HEK293 (cell line): Measurements from ENCODE around the gene MALRD1.
"Not testable (repeated sequence)": the region's sequence is repeated elsewhere in the genome, so short reads cannot be mapped to it uniquely, and the experiment has no call there.

Experiments
- CTCF ChIA-PET: fragments of 350-600 bp; formaldehyde crosslinking; extraction: SDS; loops from one replicate; lab custom pipeline; 2021; ENCODE audit warnings: antibody characterized with exemption; lab: Yijun Ruan, JAX
- POLR2A ChIA-PET: fragments of 300-600 bp; formaldehyde crosslinking; extraction: SDS; loops from one replicate; lab custom pipeline; 2020; ENCODE audit warnings: antibody characterized with exemption, inconsistent platforms; lab: Yijun Ruan, JAX
- H3K27ac ChIP-seq: fragments of 200-500 bp; sonication (Bioruptor generic); 2 replicates; pipeline ENCODE4 v1.5.1; 2014; ENCODE audit warnings: low read depth, low read length, control low read depth, inconsistent platforms; ENCODE audit errors: extremely low read depth
- H3K36me3 ChIP-seq, 2 experiments: fragments of 200-500 bp in 1 of 2; sonication (Bioruptor generic) in 1 of 2; 1 replicate in 1 of 2; 2 replicates in 1 of 2; pipeline ENCODE4 v1.5.1; 2014 to 2017; ENCODE audit warnings: inconsistent platforms in 2 of 2, low read length in 2 of 2; ENCODE audit not compliant: control insufficient read depth in 2 of 2, insufficient read depth in 1 of 2
- H3K4me1 ChIP-seq: fragments of 200-500 bp; sonication (Bioruptor generic); 2 replicates; pipeline ENCODE4 v1.5.1; 2014; ENCODE audit warnings: mild to moderate bottlenecking, low read length, inconsistent platforms; ENCODE audit not compliant: control insufficient read depth, insufficient read depth
- H3K4me3 ChIP-seq: 2 replicates; pipeline ENCODE4 v1.5.1; 2011; ENCODE audit warnings: low read depth, mild to moderate bottlenecking, control low read depth, low read length, moderate library complexity
- H3K9me3 ChIP-seq: fragments of 200-500 bp; sonication (Bioruptor generic); 2 replicates; pipeline ENCODE4 v1.5.1; 2014; ENCODE audit warnings: low read depth, low read length, inconsistent platforms; ENCODE audit not compliant: control insufficient read depth, insufficient read depth
- PRDM1 ChIP-seq: fragments of 450-650 bp; formaldehyde crosslinking; IDR thresholded peaks from 2 replicates; pipeline ENCODE4; 2016; ENCODE audit warnings: missing biosample characterization, missing genetic modification characterization
- ZNF10 ChIP-seq: fragments of 450-650 bp; formaldehyde crosslinking; IDR thresholded peaks from 2 replicates; pipeline ENCODE4 v1.5.1; 2017; ENCODE audit warnings: missing biosample characterization, missing genetic modification characterization
- ZNF174 ChIP-seq: fragments of 450-650 bp; formaldehyde crosslinking; IDR thresholded peaks from 2 replicates; pipeline ENCODE4 v1.5.0; 2017; ENCODE audit warnings: missing biosample characterization, mild to moderate bottlenecking, missing genetic modification characterization
- ZNF184 ChIP-seq: fragments of 450-650 bp; IDR thresholded peaks from 2 replicates; pipeline ENCODE4 v1.5.1; 2018; ENCODE audit warnings: missing biosample characterization, mild to moderate bottlenecking, missing genetic modification characterization
- ZNF302 ChIP-seq: fragments of 450-650 bp; formaldehyde crosslinking; IDR thresholded peaks from 2 replicates; pipeline ENCODE4 v1.5.1; 2016; ENCODE audit warnings: missing biosample characterization, missing genetic modification characterization, low read depth
- ZNF48 ChIP-seq: fragments of 450-650 bp; formaldehyde crosslinking; IDR thresholded peaks from 2 replicates; pipeline ENCODE4 v1.5.1; 2016; ENCODE audit warnings: missing biosample characterization, missing genetic modification characterization
- ZNF571 ChIP-seq: fragments of 450-650 bp; formaldehyde crosslinking; IDR thresholded peaks from 2 replicates; pipeline ENCODE4 v1.5.0; 2017; ENCODE audit warnings: missing biosample characterization, missing genetic modification characterization
- ZNF600 ChIP-seq: fragments of 450-650 bp; formaldehyde crosslinking; IDR thresholded peaks from 2 replicates; pipeline ENCODE4 v1.5.1; 2016; ENCODE audit warnings: missing biosample characterization, missing genetic modification characterization
- ZSCAN16 ChIP-seq: fragments of 450-650 bp; formaldehyde crosslinking; IDR thresholded peaks from 2 replicates; pipeline ENCODE4 v1.5.1; 2016; ENCODE audit warnings: missing biosample characterization, missing genetic modification characterization
- TF ChIP-seq, protein P1 (sequence below): fragments of 450-650 bp; formaldehyde crosslinking; IDR thresholded peaks from 2 replicates; pipeline ENCODE4 v1.5.1; 2016; ENCODE audit warnings: missing biosample characterization, missing genetic modification characterization, borderline replicate concordance
- TF ChIP-seq, protein P2 (sequence below): fragments of 450-650 bp; formaldehyde crosslinking; IDR thresholded peaks from 2 replicates; pipeline ENCODE4 v1.5.1; 2016; ENCODE audit warnings: missing biosample characterization, missing genetic modification characterization

MALRD1 gene

GRCh38 chr10:19505320-19506312 lies 457.0 kb downstream of the MALRD1 start (continued):
- TF ChIP-seq, protein P1, sequence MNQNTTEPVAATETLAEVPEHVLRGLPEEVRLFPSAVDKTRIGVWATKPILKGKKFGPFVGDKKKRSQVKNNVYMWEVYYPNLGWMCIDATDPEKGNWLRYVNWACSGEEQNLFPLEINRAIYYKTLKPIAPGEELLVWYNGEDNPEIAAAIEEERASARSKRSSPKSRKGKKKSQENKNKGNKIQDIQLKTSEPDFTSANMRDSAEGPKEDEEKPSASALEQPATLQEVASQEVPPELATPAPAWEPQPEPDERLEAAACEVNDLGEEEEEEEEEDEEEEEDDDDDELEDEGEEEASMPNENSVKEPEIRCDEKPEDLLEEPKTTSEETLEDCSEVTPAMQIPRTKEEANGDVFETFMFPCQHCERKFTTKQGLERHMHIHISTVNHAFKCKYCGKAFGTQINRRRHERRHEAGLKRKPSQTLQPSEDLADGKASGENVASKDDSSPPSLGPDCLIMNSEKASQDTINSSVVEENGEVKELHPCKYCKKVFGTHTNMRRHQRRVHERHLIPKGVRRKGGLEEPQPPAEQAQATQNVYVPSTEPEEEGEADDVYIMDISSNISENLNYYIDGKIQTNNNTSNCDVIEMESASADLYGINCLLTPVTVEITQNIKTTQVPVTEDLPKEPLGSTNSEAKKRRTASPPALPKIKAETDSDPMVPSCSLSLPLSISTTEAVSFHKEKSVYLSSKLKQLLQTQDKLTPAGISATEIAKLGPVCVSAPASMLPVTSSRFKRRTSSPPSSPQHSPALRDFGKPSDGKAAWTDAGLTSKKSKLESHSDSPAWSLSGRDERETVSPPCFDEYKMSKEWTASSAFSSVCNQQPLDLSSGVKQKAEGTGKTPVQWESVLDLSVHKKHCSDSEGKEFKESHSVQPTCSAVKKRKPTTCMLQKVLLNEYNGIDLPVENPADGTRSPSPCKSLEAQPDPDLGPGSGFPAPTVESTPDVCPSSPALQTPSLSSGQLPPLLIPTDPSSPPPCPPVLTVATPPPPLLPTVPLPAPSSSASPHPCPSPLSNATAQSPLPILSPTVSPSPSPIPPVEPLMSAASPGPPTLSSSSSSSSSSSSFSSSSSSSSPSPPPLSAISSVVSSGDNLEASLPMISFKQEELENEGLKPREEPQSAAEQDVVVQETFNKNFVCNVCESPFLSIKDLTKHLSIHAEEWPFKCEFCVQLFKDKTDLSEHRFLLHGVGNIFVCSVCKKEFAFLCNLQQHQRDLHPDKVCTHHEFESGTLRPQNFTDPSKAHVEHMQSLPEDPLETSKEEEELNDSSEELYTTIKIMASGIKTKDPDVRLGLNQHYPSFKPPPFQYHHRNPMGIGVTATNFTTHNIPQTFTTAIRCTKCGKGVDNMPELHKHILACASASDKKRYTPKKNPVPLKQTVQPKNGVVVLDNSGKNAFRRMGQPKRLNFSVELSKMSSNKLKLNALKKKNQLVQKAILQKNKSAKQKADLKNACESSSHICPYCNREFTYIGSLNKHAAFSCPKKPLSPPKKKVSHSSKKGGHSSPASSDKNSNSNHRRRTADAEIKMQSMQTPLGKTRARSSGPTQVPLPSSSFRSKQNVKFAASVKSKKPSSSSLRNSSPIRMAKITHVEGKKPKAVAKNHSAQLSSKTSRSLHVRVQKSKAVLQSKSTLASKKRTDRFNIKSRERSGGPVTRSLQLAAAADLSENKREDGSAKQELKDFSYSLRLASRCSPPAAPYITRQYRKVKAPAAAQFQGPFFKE (tag by site-specific recombination): no peak
- TF ChIP-seq ZNF10 (tag by site-specific recombination): no peak

- CTCF ChIA-PET, H3K4me1 ChIP-seq, POLR2A ChIA-PET, H3K9me3 ChIP-seq, H3K36me3 ChIP-seq, H3K27ac ChIP-seq, H3K4me3 ChIP-seq: not testable (repeated sequence)
These were observed 461.6 kb downstream of the MALRD1 start for GRCh38 chr10:19510005-19510732.

DNA sequence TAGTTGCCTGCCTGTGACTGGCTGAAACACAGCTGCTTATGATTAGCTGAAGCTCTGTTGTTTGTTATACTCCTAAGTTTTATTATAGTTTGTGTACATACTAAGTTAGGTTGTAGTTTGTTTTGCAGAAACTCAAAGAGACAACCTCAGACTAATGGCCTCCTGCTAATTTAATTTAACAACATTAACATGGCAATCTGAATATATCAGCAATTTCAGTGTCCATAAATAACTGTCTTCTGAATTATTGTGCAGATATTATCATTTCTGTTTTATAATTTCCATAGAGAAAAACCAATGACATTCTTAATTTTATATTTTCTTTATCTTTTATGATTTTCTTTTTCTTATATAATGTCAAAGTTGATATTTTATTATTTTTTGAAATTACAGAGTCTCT lies 469.5 kb downstream of the MALRD1 start:
- Histone ChIP-seq H3K9me3 (no peaks in the 10 kb centered on the region), H3K27ac (no peak overlapping the region), H3K4me3 (no peak overlapping the region), H3K36me3 (no peaks in the 10 kb centered on the region), H3K4me1 (no peaks in the 10 kb centered on the region)
- CTCF ChIA-PET: interaction anchor here (0.7 kb wide), 1 partner anchor 973 kb away, joined by 3 read pairs; no protein-coding TSS in a partner anchor
- POLR2A ChIA-PET: no interaction called here
- TF ChIP-seq ZSCAN16 (no peak), PRDM1 (tag by site-specific recombination) (no peak), ZNF48 (tag by site-specific recombination) (no peak)

DNA sequence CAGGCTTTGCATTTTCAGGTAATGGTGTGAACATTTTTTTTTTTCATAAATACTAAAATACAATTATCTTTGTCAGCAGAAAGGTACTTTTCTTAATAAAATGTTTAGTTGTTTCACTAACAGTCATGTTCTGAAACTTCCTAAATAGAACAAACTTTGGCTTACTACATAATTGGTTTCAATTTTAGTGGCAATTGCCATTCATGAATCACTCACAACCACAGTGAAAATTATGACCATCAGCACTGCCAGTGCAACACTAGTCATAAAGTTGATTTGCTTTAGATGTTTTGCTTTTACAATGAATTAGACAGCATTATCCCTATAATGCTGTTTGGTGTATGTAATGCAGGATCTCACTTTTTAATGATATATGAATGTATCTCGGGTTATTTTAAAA lies 470.0 kb downstream of the MALRD1 start:
- H3K9me3 ChIP-seq: no peaks in the 10 kb centered on the region
- H3K27ac ChIP-seq: no peak overlapping the region
- H3K36me3 ChIP-seq: no peaks in the 10 kb centered on the region
- CTCF ChIA-PET: no interaction called here
- H3K4me1 ChIP-seq: no peaks in the 10 kb centered on the region
- TF ChIP-seq ZNF184 (tag by site-specific recombination): no peak
- TF ChIP-seq ZNF600 (tag by site-specific recombination): no peak
- TF ChIP-seq, protein P1 (tag by site-specific recombination): no peak
- no peak for TF ChIP-seq ZNF571
- TF ChIP-seq ZSCAN16: no peak
- TF ChIP-seq, protein P2, sequence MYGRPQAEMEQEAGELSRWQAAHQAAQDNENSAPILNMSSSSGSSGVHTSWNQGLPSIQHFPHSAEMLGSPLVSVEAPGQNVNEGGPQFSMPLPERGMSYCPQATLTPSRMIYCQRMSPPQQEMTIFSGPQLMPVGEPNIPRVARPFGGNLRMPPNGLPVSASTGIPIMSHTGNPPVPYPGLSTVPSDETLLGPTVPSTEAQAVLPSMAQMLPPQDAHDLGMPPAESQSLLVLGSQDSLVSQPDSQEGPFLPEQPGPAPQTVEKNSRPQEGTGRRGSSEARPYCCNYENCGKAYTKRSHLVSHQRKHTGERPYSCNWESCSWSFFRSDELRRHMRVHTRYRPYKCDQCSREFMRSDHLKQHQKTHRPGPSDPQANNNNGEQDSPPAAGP (tag by site-specific recombination): no peak
- no peak for TF ChIP-seq ZNF302
- no peak for TF ChIP-seq ZNF174 (tag by site-specific recombination)
- POLR2A ChIA-PET: no interaction called here
- no peak overlapping the region for H3K4me3 ChIP-seq
